GM12878 (cell line): ENCODE data around the gene FRS3. TPM values are rescaled to one million over a fixed set of nuclear protein-coding genes. Genes with fewer than 3 reads are reported as not detected.

Experiments
- EED ChIP-seq: sonication (generic); IDR thresholded peaks from 2 replicates; pipeline ENCODE4 v1.6.1; 2016; ENCODE audit warnings: antibody characterized with exemption, low read depth
- HDGF ChIP-seq: fragments of 450-650 bp; IDR thresholded peaks from 2 replicates; pipeline ENCODE4 v1.6.1; 2016; ENCODE audit warnings: antibody characterized with exemption
- JUND ChIP-seq: IDR thresholded peaks from 2 replicates; pipeline ENCODE4 v1.6.1; 2012; ENCODE audit warnings: low read depth, mild to moderate bottlenecking, low read length, improper control_type of control experiment, moderate library complexity
- KAT2A ChIP-seq: conservative IDR thresholded peaks from 2 replicates; pipeline ENCODE4 v1.6.1; 2011; ENCODE audit warnings: low read depth, low read length; ENCODE audit not compliant: control insufficient read depth
- MEF2A ChIP-seq: IDR thresholded peaks from 2 replicates; pipeline ENCODE4 v1.6.1; 2011; ENCODE audit warnings: low read depth, mild to moderate bottlenecking, low read length, moderate library complexity; ENCODE audit not compliant: insufficient read depth
- NFYA ChIP-seq: IDR thresholded peaks from 2 replicates; pipeline ENCODE4 v1.6.1; 2011; ENCODE audit warnings: low read depth, mild to moderate bottlenecking, low read length, improper control_type of control experiment, borderline replicate concordance
- POLR2A ChIP-seq: IDR thresholded peaks from 2 replicates; pipeline ENCODE4 v1.6.1; 2011; ENCODE audit warnings: low read depth, mild to moderate bottlenecking, low read length
- POU2F2 ChIP-seq: IDR thresholded peaks from 3 replicates; pipeline ENCODE4 v1.6.1; 2011; ENCODE audit warnings: low read depth, mild to moderate bottlenecking, low read length, borderline replicate concordance
- SMAD5 ChIP-seq: IDR thresholded peaks from 2 replicates; pipeline ENCODE4 v1.6.1; 2016; ENCODE audit warnings: antibody characterized with exemption, low read depth
- SRF ChIP-seq, 2 experiments: IDR thresholded peaks; 2 replicates each; pipeline ENCODE4 v1.6.1; 2011; ENCODE audit warnings: low read depth in 2 of 2, low read length in 2 of 2, mild to moderate bottlenecking in 1 of 2, moderate library complexity in 1 of 2
- TAF1 ChIP-seq: IDR thresholded peaks from 2 replicates; pipeline ENCODE4 v1.6.1; 2011; ENCODE audit warnings: mild to moderate bottlenecking, low read depth, low read length, borderline replicate concordance
- polyA plus RNA-seq, 11 experiments: library from polyadenylated mRNA; depleted of rRNA in 4 of 11; unstranded in 6 of 11; stranded (reverse) in 5 of 11; fragments of >200 nt; fragmentation: Nextera tagmentation in 4 of 11; fragmentation: Illumina TruSeq in 1 of 11; extraction: Ambion mirVana in 4 of 11; extraction: Trizol in 1 of 11; gene quantifications; 1 replicate in 1 of 11; 2 replicates in 10 of 11; pipeline versions ENCODE4 v1.2.1 to v1.2.3, GENCODE V29; 2011 to 2016; ENCODE audit warnings: inconsistent platforms in 2 of 11, missing spikeins in 2 of 11, low read depth in 1 of 11
- total RNA-seq, 4 experiments: library from RNA; depleted of rRNA in 3 of 4; stranded (reverse); fragments of >200 nt in 3 of 4; fragmentation: Illumina TruSeq in 1 of 4; extraction: Trizol in 1 of 4; gene quantifications; 2 replicates each; pipeline versions ENCODE4 v1.2.1 to v1.2.3, GENCODE V29; 2013 to 2021
- TF ChIP-seq, protein P1 (sequence below): fragments of 450-650 bp; IDR thresholded peaks from 2 replicates; pipeline ENCODE4 v1.6.1; 2017; ENCODE audit warnings: mild to moderate bottlenecking, moderate library complexity
- TF ChIP-seq, protein P2 (sequence below): fragments of 450-650 bp; IDR thresholded peaks from 2 replicates; pipeline ENCODE4 v1.6.1; 2018; ENCODE audit warnings: borderline replicate concordance, mild to moderate bottlenecking; ENCODE audit not compliant: partially characterized antibody

The FRS3 gene
- total and polyA plus RNA-seq, 10 of the 15 experiments (the other 5 are each of a cell fraction or from before 2014, with no cell fraction given) = 0.05 to 3.4 (median 1.5) TPM

- TF ChIP-seq, protein P1, sequence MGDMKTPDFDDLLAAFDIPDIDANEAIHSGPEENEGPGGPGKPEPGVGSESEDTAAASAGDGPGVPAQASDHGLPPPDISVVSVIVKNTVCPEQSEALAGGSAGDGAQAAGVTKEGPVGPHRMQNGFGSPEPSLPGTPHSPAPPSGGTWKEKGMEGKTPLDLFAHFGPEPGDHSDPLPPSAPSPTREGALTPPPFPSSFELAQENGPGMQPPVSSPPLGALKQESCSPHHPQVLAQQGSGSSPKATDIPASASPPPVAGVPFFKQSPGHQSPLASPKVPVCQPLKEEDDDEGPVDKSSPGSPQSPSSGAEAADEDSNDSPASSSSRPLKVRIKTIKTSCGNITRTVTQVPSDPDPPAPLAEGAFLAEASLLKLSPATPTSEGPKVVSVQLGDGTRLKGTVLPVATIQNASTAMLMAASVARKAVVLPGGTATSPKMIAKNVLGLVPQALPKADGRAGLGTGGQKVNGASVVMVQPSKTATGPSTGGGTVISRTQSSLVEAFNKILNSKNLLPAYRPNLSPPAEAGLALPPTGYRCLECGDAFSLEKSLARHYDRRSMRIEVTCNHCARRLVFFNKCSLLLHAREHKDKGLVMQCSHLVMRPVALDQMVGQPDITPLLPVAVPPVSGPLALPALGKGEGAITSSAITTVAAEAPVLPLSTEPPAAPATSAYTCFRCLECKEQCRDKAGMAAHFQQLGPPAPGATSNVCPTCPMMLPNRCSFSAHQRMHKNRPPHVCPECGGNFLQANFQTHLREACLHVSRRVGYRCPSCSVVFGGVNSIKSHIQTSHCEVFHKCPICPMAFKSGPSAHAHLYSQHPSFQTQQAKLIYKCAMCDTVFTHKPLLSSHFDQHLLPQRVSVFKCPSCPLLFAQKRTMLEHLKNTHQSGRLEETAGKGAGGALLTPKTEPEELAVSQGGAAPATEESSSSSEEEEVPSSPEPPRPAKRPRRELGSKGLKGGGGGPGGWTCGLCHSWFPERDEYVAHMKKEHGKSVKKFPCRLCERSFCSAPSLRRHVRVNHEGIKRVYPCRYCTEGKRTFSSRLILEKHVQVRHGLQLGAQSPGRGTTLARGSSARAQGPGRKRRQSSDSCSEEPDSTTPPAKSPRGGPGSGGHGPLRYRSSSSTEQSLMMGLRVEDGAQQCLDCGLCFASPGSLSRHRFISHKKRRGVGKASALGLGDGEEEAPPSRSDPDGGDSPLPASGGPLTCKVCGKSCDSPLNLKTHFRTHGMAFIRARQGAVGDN = 0 out of 2 replicates have a peak, but pooled peaks have one; percentile 27
- TF ChIP-seq, protein P2, sequence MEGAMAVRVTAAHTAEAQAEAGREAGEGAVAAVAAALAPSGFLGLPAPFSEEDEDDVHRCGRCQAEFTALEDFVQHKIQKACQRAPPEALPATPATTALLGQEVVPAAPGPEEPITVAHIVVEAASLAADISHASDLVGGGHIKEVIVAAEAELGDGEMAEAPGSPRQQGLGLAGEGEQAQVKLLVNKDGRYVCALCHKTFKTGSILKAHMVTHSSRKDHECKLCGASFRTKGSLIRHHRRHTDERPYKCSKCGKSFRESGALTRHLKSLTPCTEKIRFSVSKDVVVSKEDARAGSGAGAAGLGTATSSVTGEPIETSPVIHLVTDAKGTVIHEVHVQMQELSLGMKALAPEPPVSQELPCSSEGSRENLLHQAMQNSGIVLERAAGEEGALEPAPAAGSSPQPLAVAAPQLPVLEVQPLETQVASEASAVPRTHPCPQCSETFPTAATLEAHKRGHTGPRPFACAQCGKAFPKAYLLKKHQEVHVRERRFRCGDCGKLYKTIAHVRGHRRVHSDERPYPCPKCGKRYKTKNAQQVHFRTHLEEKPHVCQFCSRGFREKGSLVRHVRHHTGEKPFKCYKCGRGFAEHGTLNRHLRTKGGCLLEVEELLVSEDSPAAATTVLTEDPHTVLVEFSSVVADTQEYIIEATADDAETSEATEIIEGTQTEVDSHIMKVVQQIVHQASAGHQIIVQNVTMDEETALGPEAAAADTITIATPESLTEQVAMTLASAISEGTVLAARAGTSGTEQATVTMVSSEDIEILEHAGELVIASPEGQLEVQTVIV = peak; percentile 81
- peak; percentile 76; the same call in 1 of the 2 replicates for TF ChIP-seq SMAD5
- no peak for TF ChIP-seq KAT2A
- TF ChIP-seq SRF (IDR thresholded peaks at IDR 0.05; ENCODE audit: low read depth in 2 of 2, low read length in 2 of 2) = peak in 1 of 2 experiments; percentile 87; a peak in 3 of 4 replicates
- TF ChIP-seq EED = no peak
- TF ChIP-seq MEF2A = no peak
- TF ChIP-seq TAF1 = peak; percentile 93
- TF ChIP-seq NFYA = no peak
- peak; percentile 64; the same call in 1 of the 2 replicates for TF ChIP-seq HDGF
- peak; percentile 89 for TF ChIP-seq POLR2A
- TF ChIP-seq POU2F2 = peak; percentile 81; the same call in 2 of the 3 replicates
- 0 out of 2 replicates have a peak, but pooled peaks have one; percentile 21 for TF ChIP-seq JUND
- TF ChIP-seq, all 136 proteins: peak for 65
Observed at GRCh38 chr6:41787219-41787917, 7.7 kb upstream of the FRS3 start, which contains the start of gene TOMM6 (continued).
